ENCODE data around the gene TBC1D21.

TBC1D21 gene

GRCh38 chr15:73873456-73873855 lies at the start of gene TBC1D21:
TBC1D21 (plus strand) TSS chr15:73873564; CDS start chr15:73873710, 146 bp downstream.
- no peak for DNase-seq

GRCh38 chr15:73826711-73827251 lies 46.6 kb upstream of the TBC1D21 start:
- no peak for DNase-seq

GRCh38 chr15:73829523-73829922 lies 43.8 kb upstream of the TBC1D21 start:
- DNase-seq, result no peak

- no peak for DNase-seq
These were observed 40.7 kb upstream of the TBC1D21 start for GRCh38 chr15:73832657-73833056.

- DNase-seq, result no peak
These were observed 36.5 kb upstream of the TBC1D21 start for GRCh38 chr15:73836845-73837244.

GRCh38 chr15:73838831-73839426 lies 34.4 kb upstream of the TBC1D21 start:
- no peak for DNase-seq

GRCh38 chr15:73839699-73840377 lies 33.5 kb upstream of the TBC1D21 start:
- no peak for DNase-seq

- DNase-seq, result no peak
These were observed 32.6 kb upstream of the TBC1D21 start for GRCh38 chr15:73840771-73841170.

- DNase-seq, result no peak
These were observed 31.3 kb upstream of the TBC1D21 start for GRCh38 chr15:73841756-73842725.

GRCh38 chr15:73843787-73844186 lies 29.6 kb upstream of the TBC1D21 start:
- DNase-seq, result no peak

GRCh38 chr15:73844356-73844755 lies 29.0 kb upstream of the TBC1D21 start:
- DNase-seq, result no peak

- DNase-seq, result no peak
These were observed 27.9 kb upstream of the TBC1D21 start for GRCh38 chr15:73845507-73845906.

- DNase-seq, result no peak
These were observed 27.5 kb upstream of the TBC1D21 start for GRCh38 chr15:73845907-73846306.

- no peak for DNase-seq
These were observed 23.7 kb upstream of the TBC1D21 start for GRCh38 chr15:73849641-73850040.

- DNase-seq, result no peak
These were observed 23.1 kb upstream of the TBC1D21 start for GRCh38 chr15:73850228-73850627.

- DNase-seq, result no peak
These were observed 21.7 kb upstream of the TBC1D21 start for GRCh38 chr15:73851689-73852088.

GRCh38 chr15:73852507-73852906 lies 20.9 kb upstream of the TBC1D21 start:
- DNase-seq, result no peak

- no peak for DNase-seq
These were observed 19.1 kb upstream of the TBC1D21 start for GRCh38 chr15:73854265-73854664.

- DNase-seq, result no peak
These were observed 16.7 kb upstream of the TBC1D21 start for GRCh38 chr15:73856458-73857192.

- no peak for DNase-seq
These were observed 16.0 kb upstream of the TBC1D21 start for GRCh38 chr15:73857193-73857920.

GRCh38 chr15:73858062-73858461 lies 15.3 kb upstream of the TBC1D21 start:
- DNase-seq, result no peak

- DNase-seq, result no peak
These were observed 11.1 kb upstream of the TBC1D21 start for GRCh38 chr15:73862276-73862675.

Measured in CD4-positive, alpha-beta T cell treated with Interferon gamma for 1 hour (primary cell).